H1 (cell line): ENCODE data around the gene UFC1. TPM values are rescaled to one million over a fixed set of nuclear protein-coding genes. Genes with fewer than 3 reads are reported as not detected.

Experiments
- SUZ12 ChIP-seq: fragments of 200-600 bp; sonication (generic); IDR thresholded peaks from 2 replicates; pipeline ENCODE4 v1.6.1; 2012; ENCODE audit warnings: mild to moderate bottlenecking, inconsistent platforms, low read length, moderate library complexity, mixed read lengths
- polyA plus RNA-seq, 7 experiments: library from polyadenylated mRNA; depleted of rRNA in 3 of 7; stranded (reverse) in 5 of 7; unstranded in 2 of 7; fragments of >200 nt in 5 of 7; fragments of 200-250 nt in 2 of 7; gene quantifications; 1 replicate in 5 of 7; 2 replicates in 1 of 7; 4 replicates in 1 of 7; pipeline versions ENCODE4 v1.2.1 to v1.2.3, GENCODE V29; 2011 to 2013; ENCODE audit warnings: missing spikeins in 2 of 7, mixed read lengths in 2 of 7
- total RNA-seq: library from RNA; stranded (reverse); fragmentation: NEBNext Ultra II Directional; extraction: Animal tissue kit (Norgen Biotek cat#: 25700); gene quantifications from 2 replicates; pipeline ENCODE4 v1.2.1, GENCODE V29; 2021

UFC1 gene
- total and polyA plus RNA-seq, 2 of the 8 experiments (the other 6 are each of a cell fraction or from before 2014, with no cell fraction given): 67.8 to 102 TPM

DNA sequence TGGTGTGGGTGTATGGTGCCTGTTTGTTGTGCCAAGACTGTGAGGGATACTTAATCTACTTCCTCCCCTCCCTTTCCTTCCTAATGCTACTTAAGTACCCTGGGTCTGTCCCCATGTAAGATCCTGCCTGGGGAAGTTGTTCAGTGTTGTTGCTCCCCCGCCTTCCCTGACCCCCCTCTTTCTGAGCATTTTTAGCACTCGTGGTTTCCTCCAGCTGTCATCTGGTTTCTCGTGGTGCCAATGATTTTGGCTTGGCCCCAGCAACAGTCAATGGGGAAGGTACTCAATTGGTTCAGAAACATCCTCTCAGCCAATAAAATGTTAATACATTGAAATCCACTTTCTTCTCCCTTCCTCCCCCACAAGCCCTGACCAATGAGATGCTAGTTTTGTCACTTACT is 31.5 kb downstream of the UFC1 start (continued):
- TF ChIP-seq SUZ12: no peak
- TF ChIP-seq, all 59 proteins: peak for 0
